ENCODE measurements around the gene PMEPA1. TPM values are rescaled to one million over a fixed set of nuclear protein-coding genes. Genes with fewer than 3 reads are reported as not detected.

PMEPA1 gene
- total and polyA plus RNA-seq, 2 donors (not counting 1 experiment from before 2014, with no cell fraction given) = 9.9 to 37.4 TPM

DNA sequence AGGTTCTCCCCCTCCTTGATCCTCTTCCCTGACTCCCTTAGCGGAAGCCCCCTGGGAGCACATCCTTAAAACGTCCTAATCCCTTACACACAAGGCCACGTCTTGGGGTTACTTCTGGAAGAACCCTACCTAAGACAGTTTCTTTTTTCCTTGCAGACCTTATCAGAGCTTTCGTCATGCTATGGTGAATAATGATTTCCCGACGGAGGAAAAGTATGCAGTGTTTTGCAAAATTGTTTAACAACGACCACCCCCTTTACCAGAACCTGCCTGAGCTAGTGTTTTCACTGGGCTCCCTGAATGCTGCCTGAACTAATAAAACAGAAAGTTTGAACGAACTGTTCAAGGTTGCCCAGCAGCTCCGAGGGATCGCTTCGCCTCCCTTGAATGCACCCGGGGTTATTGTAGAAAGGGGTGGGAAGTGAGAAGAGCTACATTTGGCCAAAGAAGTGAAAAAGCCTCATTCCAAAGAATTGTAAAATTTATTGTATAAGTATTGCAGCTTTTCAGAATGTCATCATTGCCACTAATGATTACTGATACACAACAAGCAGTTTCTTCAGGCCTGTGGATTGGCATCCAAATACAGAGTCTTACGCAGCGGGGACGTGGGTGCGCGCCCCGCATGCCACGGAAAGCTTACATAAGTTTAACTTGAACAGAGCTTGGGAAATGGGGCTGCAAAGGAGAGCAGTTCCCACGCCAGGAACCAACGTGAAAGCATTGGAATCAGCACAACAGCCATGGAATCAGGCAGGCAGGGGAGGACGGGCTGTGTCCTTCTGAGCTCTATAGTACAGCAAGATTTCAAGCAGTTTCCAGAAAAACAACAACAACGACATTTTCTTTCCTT lies 61.7 kb downstream of the PMEPA1 start:
- intact Hi-C loops (cut with micrococcal nuclease) = no loop called here
- Histone ChIP-seq H3K79me2 (ENCODE audit: control insufficient read depth, insufficient read depth, low read length) (peaks cover 3% of the 10 kb centered on the region), H3K4me1 (ENCODE audit: control insufficient read depth in 2 of 2, insufficient read depth in 2 of 2, low read length in 2 of 2) (no peaks in the 10 kb centered on the region), H3K27me3 (replicated peaks in 1 of 4; ENCODE audit: control extremely low read depth in 1 of 4, control insufficient read depth in 3 of 4, insufficient read depth in 4 of 4, low read length in 3 of 4) (no peaks in the 10 kb centered on the region), H3K4me2 (replicated peaks; ENCODE audit: low read depth, low read length, poor library complexity, severe bottlenecking) (no peak overlapping the region), H3K27ac (ENCODE audit: low read length in 2 of 2) (no peak overlapping the region), H4K20me1 (ENCODE audit: control insufficient read depth, insufficient read depth, low read length, poor library complexity, severe bottlenecking) (peaks cover 14% of the 10 kb centered on the region), H2AFZ (ENCODE audit: insufficient read depth, low read depth, low read length, poor library complexity, severe bottlenecking) (no peak overlapping the region), H3K9ac (ENCODE audit: low read length) (no peak overlapping the region), H3K4me3 (ENCODE audit: control extremely low read depth in 1 of 5, extremely low read depth in 1 of 5, insufficient read depth in 1 of 5, low read depth in 2 of 5, low read length in 4 of 5) (no peak overlapping the region), H3K9me3 (ENCODE audit: control extremely low read depth in 1 of 3, control insufficient read depth in 2 of 3, insufficient read depth in 1 of 3, low read length in 2 of 3) (peaks cover 0 to 16% (median 12%) of the 10 kb centered on the region in 3 donors), H3K36me3 (replicated peaks in 1 of 2; ENCODE audit: control extremely low read depth in 1 of 2, control insufficient read depth in 1 of 2, extremely low read depth in 1 of 2, insufficient read depth in 2 of 2, low read length in 1 of 2) (peaks cover 0 to 36% of the 10 kb centered on the region in 2 experiments)
- Mint-ChIP-seq H3K9me3 (ENCODE audit: insufficient read depth) (peaks cover 6% of the 10 kb centered on the region), H3K27ac (no peak overlapping the region), H3K4me1 (no peaks in the 10 kb centered on the region), H3K4me3 (no peak overlapping the region), H3K27me3 (no peaks in the 10 kb centered on the region)
- ChIA-PET CTCF (interaction anchor here (0.6 to 1.5 kb wide), 8 partner anchors 21 to 1179 kb away, joined by 3 to 5 read pairs (median 3); partner anchors contain the start of gene ZBP1), POLR2A (interaction anchor here (0.6 to 1.1 kb wide), 2 partner anchors 28 to 72 kb away, joined by 3 to 4 read pairs; partner anchors contain the start of gene ZBP1)
- TF ChIP-seq, protein P1, sequence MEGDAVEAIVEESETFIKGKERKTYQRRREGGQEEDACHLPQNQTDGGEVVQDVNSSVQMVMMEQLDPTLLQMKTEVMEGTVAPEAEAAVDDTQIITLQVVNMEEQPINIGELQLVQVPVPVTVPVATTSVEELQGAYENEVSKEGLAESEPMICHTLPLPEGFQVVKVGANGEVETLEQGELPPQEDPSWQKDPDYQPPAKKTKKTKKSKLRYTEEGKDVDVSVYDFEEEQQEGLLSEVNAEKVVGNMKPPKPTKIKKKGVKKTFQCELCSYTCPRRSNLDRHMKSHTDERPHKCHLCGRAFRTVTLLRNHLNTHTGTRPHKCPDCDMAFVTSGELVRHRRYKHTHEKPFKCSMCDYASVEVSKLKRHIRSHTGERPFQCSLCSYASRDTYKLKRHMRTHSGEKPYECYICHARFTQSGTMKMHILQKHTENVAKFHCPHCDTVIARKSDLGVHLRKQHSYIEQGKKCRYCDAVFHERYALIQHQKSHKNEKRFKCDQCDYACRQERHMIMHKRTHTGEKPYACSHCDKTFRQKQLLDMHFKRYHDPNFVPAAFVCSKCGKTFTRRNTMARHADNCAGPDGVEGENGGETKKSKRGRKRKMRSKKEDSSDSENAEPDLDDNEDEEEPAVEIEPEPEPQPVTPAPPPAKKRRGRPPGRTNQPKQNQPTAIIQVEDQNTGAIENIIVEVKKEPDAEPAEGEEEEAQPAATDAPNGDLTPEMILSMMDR (IDR thresholded peaks at IDR 0.05) = no peak
- WGBS (ENCODE audit: insufficient coverage) = 96% methylated on average over 18 of the region's 23 CpGs
- DNase-seq (no peak), ATAC-seq (ENCODE audit: low read depth) (no peak)
